GM21619 (cell line): Measurements from ENCODE around the gene CDYL2.
"Not testable (repeated sequence)": the region's sequence is repeated elsewhere in the genome, so short reads cannot be mapped to it uniquely, and the experiment has no call there.

Experiments used
- ATAC-seq: cut with Tn5 transposase; IDR thresholded peaks from one replicate; pipeline ENCODE4 v1.9.1; 2021; ENCODE audit not compliant: unreplicated experiment

Gene CDYL2

DNA sequence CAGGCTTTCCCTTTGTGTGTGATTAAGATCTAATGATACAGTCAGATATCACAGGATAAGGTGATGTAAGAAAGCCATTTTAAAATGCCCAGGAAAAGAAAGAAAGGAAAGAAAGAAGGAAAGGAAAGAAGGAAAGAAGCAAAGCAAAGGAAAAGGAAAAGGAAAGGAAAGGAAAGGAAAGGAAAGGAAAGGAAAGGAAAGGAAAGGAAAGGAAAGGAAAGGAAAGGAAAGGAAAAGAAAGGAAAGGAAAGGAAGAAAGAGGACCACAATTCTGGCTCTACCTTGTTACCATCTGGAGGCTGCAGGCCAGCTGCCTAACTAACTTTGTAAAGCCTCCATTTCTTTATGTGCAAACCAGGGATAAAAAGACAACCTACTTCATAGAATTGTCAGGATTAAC lies 132.0 kb downstream of the CDYL2 start:
- ATAC-seq = no peak

DNA sequence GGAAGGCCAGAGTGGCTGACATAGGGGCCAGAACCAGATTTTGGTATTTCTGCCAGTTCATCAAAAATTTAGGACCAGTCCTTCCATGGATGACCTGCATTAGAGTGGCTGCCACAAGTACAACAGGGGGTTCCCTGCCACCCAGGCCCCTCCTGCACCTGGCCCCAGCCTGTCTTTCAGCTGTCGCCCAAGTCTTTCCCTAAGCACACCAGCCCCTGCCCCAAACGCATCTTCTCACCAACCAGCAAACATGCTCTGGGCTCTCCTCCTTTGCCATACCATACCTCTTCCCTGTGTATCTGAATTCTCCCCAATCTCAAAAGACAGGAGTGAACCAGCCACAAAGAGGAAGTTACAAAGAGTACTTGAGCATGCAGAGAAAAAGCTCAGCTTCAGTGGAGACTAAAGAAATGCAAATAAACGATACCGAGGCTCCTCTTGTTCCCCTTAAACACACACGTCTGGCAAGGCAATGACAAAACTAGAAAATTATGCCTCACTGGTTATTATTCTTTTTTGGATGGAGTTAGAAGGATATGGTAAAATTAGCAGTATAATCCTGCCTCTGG lies 133.0 kb downstream of the CDYL2 start:
- peak; percentile 56 for ATAC-seq

DNA sequence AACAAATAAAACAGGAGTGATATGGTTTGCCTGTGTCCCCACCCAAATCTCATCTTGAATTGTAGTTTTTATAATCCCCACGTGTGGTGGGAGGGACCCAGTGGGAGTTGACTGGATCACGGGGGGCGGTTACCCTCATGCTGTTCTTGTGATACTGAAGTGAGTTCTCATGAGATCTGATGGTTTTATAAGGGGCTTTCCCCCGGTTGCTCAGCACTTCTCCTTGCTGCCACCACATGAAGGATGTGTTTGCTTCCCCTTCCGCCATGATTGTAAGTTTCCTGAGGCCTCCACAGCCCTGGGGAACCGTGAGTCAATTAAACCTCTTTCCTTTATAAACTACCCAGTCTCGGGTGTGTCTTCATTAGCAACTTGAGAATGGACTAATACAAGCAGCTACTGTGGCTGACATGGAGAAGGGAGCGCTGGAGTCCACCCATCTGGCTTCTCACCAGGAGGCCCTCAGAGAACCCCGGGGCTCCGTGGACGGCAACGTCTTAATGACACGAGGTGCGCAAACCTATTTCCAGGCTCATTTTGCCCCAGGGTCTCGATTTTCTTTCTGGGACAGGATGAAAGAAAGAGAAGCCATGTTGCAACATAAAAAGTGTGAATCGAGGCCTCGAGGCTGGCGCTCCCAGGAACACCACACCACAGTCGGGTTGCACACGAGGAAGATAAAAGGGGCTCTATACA lies 134.1 kb downstream of the CDYL2 start:
- ATAC-seq = no peak

DNA sequence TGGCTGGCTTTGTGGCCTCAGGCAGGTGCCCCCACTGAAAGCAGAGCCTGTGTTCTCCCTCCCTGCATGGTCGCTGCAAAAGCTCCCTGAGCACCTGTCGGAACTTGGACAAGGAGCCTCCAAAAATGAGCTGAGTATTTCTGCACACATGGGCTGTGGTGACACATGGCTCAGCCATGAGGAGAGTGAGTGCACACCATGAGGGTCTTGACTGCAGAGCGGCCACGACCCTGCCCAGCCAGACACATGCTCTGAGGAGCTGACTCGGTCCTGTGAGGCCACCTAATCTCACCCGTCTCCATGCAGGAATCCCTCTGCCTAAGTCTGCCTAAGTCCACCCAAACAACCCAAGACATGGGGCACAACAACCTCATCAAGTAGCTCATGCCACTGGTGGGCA lies 134.7 kb downstream of the CDYL2 start:
- no peak for ATAC-seq

DNA sequence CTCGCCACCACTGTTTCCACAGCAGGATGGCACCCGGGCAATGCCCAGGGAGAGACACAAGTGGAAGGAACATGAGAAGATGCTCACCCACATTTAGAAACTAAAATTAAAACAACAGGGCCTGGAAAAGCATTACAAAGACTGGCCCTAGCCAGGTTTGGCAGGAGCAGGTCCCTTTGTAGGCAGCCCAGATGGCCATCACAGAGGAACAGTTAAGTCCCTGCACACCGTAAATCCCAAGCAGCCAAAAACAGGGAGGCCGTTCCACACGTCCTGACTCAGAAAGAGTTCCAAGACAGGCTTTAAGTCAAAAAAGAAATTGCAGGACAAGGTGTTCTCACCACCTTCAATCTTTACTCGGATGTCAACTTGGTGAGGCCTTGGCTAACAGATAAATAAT lies 136.5 kb downstream of the CDYL2 start:
- ATAC-seq = no peak

DNA sequence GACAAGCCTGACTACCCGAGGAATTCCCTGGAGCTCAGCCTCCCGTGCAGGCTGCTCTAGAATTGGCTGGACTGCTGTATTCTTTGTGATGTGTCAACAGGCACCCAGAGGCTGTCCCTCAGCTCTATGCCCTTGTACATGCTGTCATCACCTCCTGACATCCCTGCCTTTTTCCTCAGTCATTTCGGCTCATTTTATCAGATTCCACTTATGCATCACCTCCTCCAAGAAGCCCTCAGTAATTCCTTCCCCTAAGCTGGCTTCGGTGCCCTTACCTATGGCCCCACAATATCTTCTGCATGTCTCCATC lies 137.2 kb downstream of the CDYL2 start:
- ATAC-seq = no peak

DNA sequence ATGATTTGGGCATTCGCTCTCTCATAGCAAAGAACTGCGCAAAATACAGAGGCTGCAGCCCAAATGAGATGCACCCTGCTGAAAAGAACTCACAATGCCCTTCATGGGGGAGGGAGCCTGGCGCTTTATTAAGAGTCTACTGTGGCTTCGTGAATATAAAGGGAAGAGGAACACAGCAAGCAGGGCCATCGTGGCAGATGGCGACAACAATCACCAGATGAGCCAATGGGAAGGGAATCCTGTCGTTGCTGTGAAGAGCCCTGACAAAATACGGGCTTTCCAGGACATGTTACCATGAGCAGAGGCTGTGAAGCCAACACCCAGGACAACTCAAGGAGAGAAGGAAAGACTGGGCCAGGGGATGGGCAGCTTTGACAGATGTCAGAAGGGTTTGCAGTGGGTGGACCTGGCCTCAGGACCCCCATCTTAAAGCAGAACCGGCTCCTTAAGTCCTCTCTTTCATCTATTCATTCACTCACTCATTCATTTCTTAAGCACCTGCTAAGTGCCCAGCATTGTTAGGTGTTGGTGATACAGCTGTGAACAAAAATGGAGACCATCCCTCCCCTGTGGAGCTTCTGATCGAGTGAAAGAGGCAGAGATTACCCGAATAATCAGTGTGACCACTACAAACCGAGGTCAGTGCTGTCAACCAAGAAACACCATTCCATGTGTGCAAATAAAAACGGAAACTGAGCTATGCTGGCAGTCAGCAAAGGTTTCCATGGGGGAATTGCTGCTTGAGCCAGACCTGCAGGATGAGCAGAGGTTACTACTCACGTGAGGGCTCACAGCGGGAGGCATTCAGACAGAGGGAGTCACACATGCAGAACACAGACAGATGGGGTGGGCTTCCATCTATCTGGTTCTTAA lies 137.8 kb downstream of the CDYL2 start:
- ATAC-seq = no peak

DNA sequence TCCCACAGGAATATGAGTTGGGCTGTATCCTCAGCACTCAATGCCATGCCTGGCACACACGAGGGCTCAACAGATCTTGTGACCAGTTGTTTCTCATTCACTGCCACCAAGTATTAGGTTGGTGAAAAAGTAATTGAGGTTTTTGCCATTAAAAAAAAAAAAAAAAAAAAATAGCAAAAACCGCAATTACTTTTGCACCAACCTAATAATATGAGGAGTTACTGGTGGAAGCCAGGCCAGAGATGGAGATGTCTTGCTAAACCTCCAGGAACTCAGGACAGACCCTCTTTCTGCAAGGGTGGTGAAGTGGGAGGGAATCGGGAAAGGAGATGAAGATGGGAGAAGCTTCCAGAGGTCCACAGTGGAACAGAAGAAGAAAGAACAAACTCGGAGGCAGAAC lies 139.0 kb downstream of the CDYL2 start:
- no peak for ATAC-seq

DNA sequence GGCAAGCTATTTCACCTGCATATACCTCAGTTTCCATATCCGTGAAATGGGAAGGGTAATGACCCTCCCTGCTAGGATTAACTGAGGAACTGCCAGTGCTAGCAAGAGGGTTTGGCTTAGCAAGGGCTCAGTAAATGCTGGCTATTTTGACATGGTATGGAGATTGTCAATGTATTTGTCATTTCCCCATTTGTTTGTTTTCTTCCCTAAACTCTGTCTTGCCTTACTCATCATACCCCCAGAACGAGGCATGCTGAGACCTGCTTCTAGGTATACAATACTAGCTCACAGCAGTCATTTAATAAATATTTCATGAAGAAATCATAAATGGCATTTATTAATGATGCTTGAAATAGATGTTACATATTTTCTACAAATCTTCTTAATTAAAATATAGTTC lies 139.6 kb downstream of the CDYL2 start:
- no peak for ATAC-seq

DNA sequence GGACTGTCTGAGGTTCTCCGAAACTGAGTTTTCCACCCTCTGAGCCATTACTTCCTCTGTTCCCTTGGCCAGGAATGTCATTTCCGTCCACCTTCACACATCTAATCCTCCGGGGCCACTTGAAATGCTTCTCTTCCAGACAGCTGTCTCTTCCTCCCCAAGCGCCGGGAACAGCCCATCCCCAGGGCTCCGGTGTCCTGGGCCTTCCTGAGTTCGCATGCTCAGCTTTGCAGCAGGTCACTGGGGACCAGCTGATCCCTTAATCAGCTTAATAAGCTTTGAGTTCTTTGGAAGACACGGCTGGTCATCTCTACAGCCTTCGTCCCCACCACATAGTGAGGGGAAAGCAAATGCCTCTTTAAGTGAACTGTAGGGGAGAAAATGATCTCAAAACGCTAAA lies 140.2 kb downstream of the CDYL2 start:
- no peak for ATAC-seq

DNA sequence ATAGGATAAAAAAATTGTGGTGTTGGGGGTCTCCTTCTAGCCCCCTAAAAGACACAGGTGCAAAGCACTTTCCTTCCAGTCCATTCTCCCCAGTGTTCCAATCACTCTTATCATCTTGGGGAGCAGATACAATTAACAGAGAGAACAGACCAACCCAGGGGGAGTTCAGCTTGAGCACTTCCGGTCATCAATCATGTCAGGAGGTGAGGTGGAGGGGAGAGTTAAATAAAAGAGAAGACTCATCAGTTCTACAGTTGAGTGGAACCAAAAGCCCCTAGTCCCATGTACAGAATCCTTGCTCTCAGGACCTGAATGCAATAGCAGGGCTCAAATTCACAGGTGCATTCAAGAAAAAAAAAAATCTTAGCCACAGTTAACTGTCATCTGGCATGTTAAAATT lies 141.3 kb downstream of the CDYL2 start:
- no peak for ATAC-seq

DNA sequence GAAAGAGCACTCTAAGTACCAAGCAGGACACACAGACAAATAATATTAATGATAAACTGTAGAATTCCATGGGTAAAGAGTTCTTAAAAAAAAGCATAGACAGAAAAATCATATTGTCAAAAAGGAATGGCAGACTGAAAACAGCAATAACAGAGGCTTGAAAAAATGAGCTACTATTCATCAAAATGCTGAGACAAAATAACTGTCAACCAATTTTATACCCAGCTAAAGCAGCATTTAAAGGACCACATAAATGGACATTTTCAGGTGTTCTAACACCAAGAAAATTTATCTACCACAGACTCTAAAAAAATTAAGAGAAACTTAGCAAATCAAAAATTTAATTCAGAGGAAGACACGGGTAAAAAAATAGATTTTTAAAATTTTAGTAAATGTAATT lies 144.5 kb downstream of the CDYL2 start:
- ATAC-seq = no peak

DNA sequence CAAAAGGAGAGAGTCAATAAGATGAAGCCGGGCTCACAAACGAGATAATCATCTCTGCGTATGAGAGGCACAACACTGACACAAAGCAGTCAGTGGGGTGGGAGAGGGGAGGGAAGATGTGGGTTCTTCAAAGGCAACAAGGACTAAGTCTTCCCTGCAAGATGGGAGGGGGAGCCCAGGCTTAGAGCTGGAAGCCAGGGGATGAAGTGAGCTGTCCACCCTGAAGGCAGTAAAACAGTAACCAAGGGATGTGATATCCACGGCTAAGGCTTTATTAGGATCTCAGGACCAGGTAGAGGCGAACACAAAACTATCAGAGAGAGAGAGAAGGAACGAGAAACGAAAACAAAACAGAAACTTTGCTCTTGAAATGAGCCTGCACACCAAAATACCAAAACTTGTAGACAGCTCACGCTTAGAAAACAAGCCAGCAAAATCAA lies 147.7 kb downstream of the CDYL2 start:
- peak; percentile 97 for ATAC-seq

DNA sequence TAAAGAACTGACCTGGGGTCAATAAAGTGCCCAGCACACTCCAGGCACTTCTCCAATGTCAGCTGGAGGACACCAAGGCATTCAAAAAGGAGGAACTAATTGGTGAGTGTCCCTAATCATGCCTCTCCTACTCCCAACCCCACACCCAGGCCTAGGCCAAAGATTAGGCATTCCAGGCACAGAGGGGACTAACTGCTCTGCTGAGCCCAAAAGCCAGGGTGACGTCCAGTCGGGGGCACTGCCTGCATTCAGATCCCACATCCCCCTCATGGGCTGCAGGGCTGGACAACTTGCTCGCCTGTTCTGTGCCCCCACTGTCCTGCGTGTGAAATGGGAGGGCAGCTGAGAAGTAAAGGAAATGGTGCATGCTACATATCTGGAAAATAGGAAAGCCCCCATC lies 148.2 kb downstream of the CDYL2 start:
- no peak for ATAC-seq

DNA sequence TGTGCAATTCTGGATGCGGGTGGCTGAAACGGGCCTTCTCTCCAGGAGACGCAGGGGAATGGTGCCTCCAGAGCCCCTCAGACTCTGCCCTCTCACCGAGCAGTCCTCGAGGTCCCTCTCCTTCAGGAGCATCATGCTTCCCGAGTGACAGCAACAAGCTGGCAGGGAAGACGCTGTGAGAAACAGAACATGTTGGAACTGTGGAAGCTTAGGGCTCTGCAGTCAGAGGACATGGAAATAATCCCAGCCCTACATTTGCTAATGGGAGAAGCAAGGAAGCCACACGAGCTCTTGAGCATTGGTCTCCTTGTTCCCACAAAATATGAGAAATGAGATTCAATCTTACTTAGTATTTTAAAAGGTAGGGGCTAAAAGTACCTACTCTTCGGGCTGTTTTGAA lies 148.6 kb downstream of the CDYL2 start:
- no peak for ATAC-seq

DNA sequence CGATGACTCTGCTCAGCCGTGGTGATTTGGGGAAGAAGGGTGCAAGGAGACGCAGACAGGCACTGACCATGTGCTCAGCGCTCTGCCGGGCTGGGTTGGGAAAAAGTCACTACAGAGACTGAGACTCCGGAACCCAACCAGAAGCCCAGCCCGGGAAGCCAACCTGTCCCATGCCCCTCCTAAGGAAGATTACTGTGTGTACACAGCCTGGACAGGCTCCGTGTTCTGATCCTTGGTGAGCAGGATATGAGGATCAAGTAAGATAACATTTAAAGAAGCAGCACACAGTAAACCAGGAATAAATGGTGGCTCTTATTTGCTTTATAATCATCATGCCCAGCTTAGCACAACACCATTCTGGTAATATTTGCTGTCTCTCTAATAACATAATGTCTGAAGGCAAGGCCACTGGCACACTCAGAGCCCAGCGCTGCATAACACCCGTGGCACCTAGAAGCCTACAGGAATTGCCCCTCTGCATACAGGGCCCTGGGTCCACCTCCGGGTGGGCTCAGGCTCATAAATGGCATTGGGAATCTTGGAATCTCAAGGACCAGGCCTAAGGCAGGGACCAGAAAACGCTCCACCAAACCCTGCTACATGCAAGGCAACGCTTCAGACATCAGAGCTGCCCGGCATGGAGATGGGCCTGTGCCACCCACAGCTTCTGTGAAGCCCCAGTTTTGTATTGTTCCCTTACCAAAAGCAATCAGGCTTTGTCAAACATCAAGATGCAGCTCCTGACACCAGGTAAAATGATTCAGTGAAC lies 150.1 kb downstream of the CDYL2 start:
- no peak for ATAC-seq

DNA sequence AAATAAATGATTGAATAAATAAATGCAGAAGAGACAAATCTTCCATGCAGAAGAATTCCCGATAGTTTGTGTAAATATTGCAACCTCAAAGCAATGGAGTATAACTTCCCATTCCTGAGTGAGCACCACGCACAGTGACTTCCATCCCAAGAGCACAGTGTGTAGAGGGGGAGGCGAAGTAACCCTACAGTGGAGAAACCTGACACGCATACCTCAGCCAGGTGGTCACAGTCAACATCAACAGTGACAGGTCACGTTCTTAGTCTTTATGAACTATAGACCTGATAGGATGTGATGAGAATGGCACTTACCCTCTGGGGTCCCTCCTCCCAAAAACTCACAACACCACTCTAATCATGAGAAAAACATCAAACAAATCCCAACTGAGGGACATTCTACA lies 152.0 kb downstream of the CDYL2 start:
- ATAC-seq = no peak

DNA sequence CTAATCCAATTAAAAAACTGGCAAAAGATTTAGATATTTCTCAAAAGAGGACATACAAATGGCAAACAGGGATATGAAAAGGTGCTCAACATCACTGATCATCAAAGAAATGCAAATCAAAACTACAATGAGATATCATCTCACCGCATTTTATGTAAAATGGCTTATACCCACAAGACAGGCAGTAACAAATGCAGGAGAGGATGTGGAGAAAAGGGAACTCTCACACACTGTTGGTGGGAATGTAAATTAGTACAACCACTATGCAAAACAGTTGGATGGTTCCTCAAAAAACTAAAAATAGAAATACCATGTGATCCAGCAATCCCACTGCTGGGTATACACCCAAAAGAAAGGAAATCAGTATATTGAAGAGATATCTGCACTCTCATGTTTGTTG lies 154.1 kb downstream of the CDYL2 start:
- not testable (repeated sequence) for ATAC-seq

DNA sequence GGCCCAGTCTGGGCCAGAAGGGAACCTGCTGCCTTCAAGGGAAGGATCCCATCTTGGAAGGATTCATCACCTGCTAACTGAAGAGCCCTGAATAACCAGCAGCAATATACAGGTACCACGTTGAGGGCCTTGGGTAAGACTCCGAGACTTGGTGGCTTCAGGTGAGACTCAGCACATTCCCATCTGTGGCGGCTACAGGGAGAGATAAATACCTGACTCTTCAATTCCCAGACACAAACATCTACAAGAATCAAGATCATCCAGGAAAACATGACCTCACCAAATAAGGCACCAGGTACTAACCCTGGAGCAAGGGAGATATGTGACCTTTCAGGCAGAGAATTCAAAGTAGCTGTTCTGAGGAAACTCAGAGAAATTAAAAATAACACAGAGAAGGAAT lies 164.1 kb downstream of the CDYL2 start:
- ATAC-seq = no peak

DNA sequence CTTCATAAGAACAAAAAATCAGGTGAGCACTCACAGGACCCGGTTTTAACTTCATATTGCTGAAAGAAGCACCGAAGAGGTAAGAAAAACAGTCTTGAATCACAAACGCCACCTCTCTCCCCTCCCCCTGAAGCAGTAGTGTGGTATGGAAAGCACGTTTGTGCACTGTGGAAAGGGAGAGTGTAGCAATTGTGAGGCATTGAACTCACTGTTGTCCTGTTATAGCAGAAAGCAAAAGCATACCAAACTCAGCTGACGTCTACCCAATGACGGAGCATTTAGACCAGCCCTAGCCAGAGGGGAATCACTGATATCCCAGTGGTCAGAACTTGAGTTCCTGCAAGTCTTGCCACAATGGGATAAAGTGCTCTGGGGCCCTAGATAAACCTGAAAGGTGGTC lies 164.8 kb downstream of the CDYL2 start:
- ATAC-seq = no peak

DNA sequence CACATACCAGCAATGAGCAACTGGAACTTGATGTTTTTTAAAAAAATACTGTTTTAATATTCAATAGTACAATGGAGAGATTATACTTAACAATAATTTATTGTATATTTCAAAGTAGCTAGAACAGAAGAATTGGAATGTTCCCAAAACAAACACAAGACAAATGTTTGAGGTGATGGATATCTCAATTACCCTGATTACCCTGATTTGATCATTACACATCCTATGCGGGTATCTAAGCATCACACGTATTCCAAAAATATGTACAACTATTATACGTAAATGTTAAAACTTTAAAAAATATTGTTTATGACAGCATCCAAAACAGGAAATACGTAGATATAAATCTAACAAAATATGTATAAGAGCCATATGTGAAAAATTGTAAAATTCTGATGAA lies 166.8 kb downstream of the CDYL2 start:
- ATAC-seq = no peak

DNA sequence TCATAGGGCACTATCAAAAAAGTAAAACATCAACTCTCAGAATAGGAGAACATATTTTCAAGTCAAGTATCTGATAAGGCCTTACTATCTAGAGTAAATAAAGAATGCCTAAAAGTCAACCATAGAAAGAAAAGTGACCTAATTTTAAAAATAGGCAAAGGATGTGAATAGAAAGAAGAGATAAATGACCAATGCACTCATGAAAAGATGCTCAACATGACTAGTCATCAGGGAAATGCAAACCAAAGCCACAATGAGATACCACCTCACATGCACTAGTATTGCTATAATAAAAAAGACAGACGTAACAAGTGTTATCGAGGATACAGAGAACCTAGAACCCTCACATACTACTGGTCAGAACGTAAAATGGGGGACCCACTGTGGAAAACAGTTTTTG lies 172.8 kb downstream of the CDYL2 start:
- no peak for ATAC-seq
